Nucleus accumbens (tissue), 56 donors: ENCODE data around the gene CMTM2.

Experiments used
- DNase-seq, 56 donors: peaks; one replicate each; lab custom pipeline; 2025; lab: John Stamatoyannopoulos, UW

CMTM2 gene

GRCh38 chr16:66578651-66579531 is at the start of gene CMTM2:
Gene CMTM2, plus strand, starts transcription at chr16:66579463. Its CDS starts 145 bp downstream, at chr16:66579608.
- no peak for DNase-seq

DNA sequence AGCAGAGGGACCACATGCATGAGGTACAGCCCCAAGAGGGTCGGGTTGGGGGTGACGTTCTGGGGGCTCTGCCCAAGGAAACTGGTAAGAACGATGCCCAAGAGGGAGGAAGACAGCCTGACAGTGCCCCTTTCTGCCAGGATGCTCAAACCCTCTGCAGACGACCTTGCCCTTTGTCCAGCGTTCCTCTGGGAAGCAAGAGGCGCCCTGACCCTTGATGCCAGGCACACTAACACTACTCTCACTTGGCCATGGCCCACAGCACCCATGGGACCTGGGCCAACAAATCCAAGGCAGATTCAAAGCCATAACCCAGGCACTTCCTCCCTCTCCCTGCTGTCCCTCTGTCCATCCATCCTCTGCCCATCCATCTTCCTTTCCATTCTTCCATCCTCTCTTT is 49.8 kb upstream of the CMTM2 start:
- no peak for DNase-seq

- DNase-seq = no peak
Measured at GRCh38 chr16:66534376-66534799, 44.9 kb upstream of the CMTM2 start.

GRCh38 chr16:66536525-66536924 is 42.7 kb upstream of the CMTM2 start:
- no peak for DNase-seq

DNA sequence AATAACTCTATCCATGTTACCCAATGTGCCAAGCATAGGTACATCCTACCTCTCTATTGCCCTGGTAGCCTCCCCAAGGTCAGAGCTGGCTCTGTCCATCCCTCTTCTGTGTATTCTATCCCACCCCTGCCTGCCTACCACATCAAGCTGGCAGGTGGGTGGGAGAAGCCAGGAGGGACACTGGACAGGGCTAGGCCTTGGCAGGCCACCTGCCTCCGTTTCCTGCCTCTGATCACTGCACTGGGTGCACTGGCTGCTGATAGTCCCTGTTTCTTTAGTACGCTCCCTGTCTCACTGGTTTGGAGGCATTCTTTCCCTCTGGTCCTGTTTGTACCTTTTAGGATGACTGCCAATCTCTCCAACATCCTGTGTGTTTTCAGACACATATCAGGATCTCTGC is 42.0 kb upstream of the CMTM2 start:
- no peak for DNase-seq

- no peak for DNase-seq
Measured at GRCh38 chr16:66538910-66539309, 40.4 kb upstream of the CMTM2 start.

- no peak for DNase-seq
Measured at GRCh38 chr16:66539623-66540469, 39.4 kb upstream of the CMTM2 start.

DNA sequence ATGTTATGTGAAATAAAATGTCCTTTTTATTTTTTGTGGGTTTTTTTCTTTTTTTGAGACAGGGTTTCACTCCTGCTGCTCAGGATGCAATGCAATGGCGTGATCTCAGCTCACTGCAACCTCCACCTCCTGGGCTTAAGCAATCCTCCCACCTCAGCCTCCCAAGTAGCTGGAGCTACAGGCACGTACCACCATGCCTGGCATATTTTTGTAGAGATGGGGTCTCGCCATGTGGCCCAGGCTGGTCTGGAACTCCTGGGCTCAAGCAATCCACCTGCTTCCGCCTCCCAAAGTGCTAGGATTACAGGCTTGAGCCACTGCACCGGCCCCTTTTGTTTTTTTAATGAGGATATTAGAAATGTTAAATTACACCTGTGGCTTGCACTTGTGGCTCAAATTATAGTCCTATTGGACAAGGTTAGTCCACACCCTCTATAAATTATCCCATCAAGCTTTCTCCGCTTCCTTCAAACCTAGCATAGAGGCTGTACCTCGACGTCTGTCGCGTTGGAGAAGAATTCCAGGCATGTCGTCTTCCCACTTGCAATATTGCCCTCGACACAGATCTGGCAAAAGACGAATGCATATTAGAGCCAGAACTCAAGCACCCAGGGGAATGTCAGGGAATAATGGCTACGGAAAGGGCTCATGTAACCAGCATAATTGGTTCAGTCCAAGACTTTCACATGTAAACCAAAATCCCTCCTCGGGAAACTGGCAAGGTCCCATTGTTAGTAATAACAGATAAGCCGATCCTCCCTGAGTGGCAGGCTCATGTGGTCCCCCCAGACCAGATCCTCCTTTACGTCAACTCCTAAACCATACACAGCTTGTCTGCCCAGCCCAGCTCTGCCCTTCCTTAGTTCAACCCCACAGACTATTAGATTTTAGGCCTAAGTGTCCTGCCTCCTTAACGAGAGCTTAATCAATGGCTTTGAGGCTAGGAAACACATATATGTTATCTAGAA is 37.6 kb upstream of the CMTM2 start:
- no peak for DNase-seq

DNA sequence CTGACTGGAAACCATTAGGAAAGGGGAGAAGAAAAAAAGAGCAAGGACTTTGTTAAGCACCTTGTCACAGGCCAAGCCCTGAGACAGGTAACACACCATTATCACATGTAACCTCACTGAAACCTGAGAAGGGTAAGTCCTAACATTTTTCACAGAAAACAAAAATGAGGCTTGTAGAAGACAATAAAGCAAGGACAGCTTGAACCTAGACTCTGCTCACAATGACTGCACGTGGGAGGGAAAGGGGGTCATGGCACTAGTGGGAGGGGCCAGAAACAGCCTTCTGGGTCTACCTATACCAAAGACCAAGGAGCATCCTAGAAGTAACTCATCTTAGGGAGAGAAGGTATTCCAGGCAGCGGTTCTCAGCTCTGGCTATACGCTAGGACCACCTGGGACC is 36.9 kb upstream of the CMTM2 start:
- DNase-seq = no peak

DNA sequence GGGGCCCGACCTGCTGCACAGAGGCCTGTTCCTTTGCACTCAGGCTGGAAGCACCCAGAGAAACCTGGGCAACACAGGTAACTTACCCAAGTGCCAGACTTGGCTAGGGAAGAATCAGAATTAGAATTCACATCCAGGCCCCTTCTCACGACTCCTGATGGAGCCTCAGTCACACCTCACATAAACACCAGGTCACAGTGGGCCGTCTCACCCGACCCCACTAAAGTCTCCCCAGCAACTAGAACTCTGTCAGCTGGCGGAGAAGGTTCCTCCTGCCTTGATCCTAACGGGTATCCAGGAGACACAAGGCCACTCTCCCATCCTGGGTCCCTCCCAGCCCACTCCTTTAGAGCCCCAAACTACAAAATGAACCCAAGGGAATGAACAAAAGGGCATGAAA is 35.7 kb upstream of the CMTM2 start:
- DNase-seq = no peak

DNA sequence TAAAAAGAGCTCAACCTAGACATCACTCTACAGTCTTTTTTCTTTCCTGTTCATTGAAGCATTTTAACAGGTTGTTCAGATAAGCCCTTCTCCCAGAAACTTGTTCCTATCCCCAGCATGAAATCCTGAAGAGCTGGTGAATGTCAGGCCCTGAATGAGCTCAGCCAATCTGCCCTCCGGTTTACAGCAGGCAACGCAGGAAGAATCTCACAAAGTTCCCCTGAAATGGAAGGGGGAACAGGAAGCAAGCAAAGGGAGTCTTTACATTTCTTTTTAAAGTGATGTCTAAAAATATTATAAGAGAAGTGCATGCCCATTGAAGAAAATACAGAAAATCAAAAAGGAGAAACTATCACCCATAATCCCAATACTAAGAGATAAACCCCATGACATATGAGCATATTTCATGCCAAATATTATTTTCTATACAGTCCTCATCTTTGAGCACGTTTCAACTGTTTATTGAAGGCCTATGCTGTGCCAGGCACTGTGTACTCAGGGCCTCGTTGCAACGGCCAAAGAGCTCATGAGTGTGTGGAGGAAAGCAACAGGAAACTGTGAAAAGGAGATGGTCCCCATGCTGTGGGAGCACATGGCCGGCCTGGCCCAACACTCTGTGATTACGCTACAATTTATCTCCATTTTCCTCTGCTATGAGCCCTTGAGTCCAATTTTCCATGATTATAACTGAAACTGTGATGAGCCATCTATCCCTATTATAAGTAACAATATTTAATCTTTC is 35.1 kb upstream of the CMTM2 start:
- no peak for DNase-seq

DNA sequence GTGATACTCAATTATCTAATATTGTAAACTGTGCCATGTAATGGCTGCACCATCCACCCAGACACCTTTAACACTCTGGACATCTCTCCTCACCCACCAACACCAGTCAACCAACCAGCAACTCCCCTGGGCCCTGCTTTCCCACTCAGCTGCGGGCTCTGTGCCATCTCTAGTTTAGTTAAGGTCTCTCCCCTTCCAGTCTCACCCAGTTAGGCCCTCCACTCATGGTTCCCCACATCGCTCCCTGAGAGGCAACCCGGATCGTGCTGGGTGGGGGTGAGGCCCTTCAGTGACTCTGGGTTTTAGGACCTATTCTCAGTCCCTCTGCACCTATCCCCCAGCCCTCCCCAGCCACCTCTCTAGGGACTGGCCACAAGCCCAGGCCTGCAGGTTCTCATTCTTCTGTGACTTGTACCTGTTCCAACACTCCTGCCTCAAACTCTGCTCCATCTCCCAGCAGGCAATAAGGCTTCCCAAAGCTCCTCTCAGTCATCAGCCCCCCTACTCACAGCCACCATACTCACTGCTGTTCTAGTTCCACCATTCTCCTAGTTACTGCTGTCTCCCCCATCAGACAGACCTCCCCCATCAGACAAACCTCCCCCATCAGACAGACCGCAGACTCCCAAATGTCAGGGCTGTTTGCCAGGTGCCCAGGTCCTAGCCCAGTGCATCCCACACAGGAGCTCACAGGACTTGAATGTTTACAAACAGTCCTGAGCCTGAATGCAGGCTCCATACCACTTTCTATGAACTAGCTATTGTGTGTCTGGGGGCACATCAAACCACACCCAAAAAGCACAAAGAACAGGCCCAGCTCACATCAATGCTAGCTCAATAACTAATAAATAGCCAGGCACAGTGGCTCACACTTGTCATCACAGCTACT is 31.9 kb upstream of the CMTM2 start:
- DNase-seq = no peak

- DNase-seq = no peak
Measured at GRCh38 chr16:66548068-66548467, 31.2 kb upstream of the CMTM2 start.

GRCh38 chr16:66548868-66549267 is 30.4 kb upstream of the CMTM2 start:
- no peak for DNase-seq

GRCh38 chr16:66549284-66550131 is 29.8 kb upstream of the CMTM2 start, which contains the start of gene TK2:
Gene TK2, minus strand, starts transcription at chr16:66550122. Its CDS starts 61 bp downstream, at chr16:66550061.
- peak in 49 of 56 donors; percentile 5 to 87 (median 66) for DNase-seq

- peak in 4 of 56 donors; percentile 3 to 10 (median 6) for DNase-seq
Measured at GRCh38 chr16:66551348-66551759, 27.9 kb upstream of the CMTM2 start.

DNA sequence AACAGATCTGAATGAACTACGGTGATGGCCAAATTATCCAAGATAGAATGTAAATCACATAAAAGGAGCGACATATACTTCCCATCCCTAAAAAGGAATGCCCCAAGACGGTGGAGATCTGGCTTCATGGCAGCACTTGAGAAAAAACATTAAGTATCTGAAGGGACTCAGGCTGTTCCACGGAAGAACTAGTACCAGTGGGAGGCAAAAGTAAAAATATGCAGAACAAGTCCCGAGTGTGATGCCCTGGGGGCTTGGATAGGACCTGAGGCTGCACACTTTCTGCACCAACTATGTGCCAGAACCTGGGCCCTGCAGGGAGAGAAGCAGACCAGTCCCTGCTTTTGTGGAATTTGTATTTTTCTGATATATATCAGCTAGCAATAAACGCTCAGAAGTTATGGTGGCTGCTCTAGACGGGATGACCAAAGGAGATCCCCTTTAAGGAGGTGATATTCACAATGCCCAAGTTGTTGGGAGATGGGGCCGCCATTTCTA is 27.4 kb upstream of the CMTM2 start:
- DNase-seq = peak in 5 of 56 donors; percentile 33 to 60 (median 51)
